HG03196 (cell line): Measurements from ENCODE around the gene ACOT9.
"Not testable (repeated sequence)": the region's sequence is repeated elsewhere in the genome, so short reads cannot be mapped to it uniquely, and the experiment has no call there.

Experiments used
- ATAC-seq: cut with Tn5 transposase; IDR thresholded peaks from one replicate; pipeline ENCODE4 v1.9.1; 2021; ENCODE audit not compliant: unreplicated experiment

ACOT9 gene

GRCh38 chrX:23742697-23743622 is at the start of gene ACOT9:
Gene ACOT9, minus strand, starts transcription at chrX:23743276. Its CDS starts 132 bp downstream, at chrX:23743144.
- peak; percentile 94 for ATAC-seq

GRCh38 chrX:23790155-23790497 is 47.0 kb upstream of the ACOT9 start:
- no peak for ATAC-seq

GRCh38 chrX:23789386-23790154 is 46.5 kb upstream of the ACOT9 start:
- ATAC-seq, result no peak

GRCh38 chrX:23788946-23789345 is 45.9 kb upstream of the ACOT9 start:
- ATAC-seq, result no peak

- ATAC-seq, result peak; percentile 68
Measured at GRCh38 chrX:23788521-23788920, 45.4 kb upstream of the ACOT9 start.

GRCh38 chrX:23787745-23788118 is 44.7 kb upstream of the ACOT9 start:
- no peak for ATAC-seq

- no peak for ATAC-seq
Measured at GRCh38 chrX:23786268-23786815, 43.3 kb upstream of the ACOT9 start.

- ATAC-seq, result no peak
Measured at GRCh38 chrX:23785580-23785979, 42.5 kb upstream of the ACOT9 start.

- ATAC-seq, result no peak
Measured at GRCh38 chrX:23784470-23785331, 41.6 kb upstream of the ACOT9 start.

GRCh38 chrX:23783589-23784469 is 40.8 kb upstream of the ACOT9 start:
- ATAC-seq, result no peak

- ATAC-seq, result peak; percentile 83
Measured at GRCh38 chrX:23782863-23783588, 40.0 kb upstream of the ACOT9 start, which contains the start of gene SAT1. Gene SAT1, plus strand, starts transcription at chrX:23783173. Its CDS starts 179 bp downstream, at chrX:23783352.

- ATAC-seq, result no peak
Measured at GRCh38 chrX:23782455-23782854, 39.4 kb upstream of the ACOT9 start.

- no peak for ATAC-seq
Measured at GRCh38 chrX:23779025-23779424, 35.9 kb upstream of the ACOT9 start.

GRCh38 chrX:23776363-23776762 is 33.3 kb upstream of the ACOT9 start:
- no peak for ATAC-seq

GRCh38 chrX:23773601-23774175 is 30.6 kb upstream of the ACOT9 start:
- ATAC-seq, result peak; percentile 93

GRCh38 chrX:23771086-23771485 is 28.0 kb upstream of the ACOT9 start:
- ATAC-seq, result not testable (repeated sequence)

GRCh38 chrX:23770142-23770541 is 27.1 kb upstream of the ACOT9 start:
- ATAC-seq, result no peak

GRCh38 chrX:23766650-23767551 is 23.8 kb upstream of the ACOT9 start:
- ATAC-seq, result no peak
